Measurements from ENCODE around the gene HBB.
A peak's percentile ranks its signal among the peaks of the same experiment; 100 is the strongest.

Gene HBB

DNA sequence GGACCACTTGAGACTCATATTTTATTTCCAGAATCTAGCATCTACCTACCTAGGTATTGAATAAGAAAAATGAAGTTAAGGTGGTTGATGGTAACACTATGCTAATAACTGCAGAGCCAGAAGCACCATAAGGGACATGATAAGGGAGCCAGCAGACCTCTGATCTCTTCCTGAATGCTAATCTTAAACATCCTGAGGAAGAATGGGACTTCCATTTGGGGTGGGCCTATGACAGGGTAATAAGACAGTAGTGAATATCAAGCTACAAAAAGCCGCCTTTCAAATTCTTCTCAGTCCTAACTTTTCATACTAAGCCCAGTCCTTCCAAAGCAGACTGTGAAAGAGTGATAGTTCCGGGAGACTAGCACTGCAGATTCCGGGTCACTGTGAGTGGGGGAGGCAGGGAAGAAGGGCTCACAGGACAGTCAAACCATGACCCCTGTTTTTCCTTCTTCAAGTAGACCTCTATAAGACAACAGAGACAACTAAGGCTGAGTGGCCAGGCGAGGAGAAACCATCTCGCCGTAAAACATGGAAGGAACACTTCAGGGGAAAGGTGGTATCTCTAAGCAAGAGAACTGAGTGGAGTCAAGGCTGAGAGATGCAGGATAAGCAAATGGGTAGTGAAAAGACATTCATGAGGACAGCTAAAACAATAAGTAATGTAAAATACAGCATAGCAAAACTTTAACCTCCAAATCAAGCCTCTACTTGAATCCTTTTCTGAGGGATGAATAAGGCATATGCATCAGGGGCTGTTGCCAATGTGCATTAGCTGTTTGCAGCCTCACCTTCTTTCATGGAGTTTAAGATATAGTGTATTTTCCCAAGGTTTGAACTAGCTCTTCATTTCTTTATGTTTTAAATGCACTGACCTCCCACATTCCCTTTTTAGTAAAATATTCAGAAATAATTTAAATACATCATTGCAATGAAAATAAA lies 2.1 kb downstream of the HBB start:
- no peak for DNase-seq

GRCh38 chr11:5223686-5224085 lies 3.2 kb downstream of the HBB start:
- no peak for DNase-seq

DNA sequence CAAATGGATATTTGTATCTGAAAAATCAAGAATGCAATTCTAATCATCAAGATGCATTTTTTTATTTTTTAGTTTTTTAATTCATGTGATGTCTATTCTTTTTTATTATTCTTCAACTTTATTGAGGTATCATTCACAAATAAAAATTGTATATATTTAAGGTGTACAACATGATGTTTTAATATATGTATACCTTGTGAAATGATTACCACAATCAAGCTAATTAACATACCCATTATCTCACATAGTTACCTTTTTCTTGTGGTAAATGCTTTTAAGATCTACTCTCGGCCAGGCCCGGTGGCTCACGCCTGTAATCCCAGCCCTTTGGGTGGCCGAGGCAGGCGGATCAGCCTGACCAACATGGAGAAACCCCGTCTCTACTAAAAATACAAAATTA lies 3.7 kb downstream of the HBB start:
- no peak for DNase-seq

DNA sequence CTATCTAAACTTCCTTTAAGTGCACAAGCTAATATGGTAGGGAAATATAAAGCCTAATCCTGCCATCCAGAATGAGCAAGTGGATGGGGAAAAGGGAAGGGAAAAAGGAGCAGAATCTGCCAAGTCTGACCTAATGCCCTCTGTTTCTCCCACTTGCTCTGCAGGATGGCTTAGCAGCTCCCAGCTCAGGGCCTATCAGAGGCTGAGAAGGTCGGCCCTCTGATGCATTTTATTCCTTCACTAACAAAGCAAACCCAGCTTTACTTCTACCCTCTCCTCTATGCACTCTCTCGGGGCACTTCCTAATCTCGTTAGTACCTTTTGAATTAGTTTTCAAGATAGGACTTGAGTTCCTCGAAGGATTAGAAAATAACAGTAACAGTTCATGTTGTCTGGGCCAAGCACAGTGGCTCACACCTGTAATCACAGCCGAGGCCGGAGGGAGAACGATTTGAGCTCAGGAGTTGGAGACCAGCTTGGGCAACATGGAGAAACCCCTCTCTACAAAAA lies 16.4 kb downstream of the HBB start:
- no peak for DNase-seq

- peak; percentile 28 to 48 for DNase-seq
Measured at GRCh38 chr11:5204787-5205186, 22.1 kb downstream of the HBB start.

GRCh38 chr11:5203366-5203765 lies 23.5 kb downstream of the HBB start:
- DNase-seq = no peak

- DNase-seq = no peak
Measured at GRCh38 chr11:5200582-5200981, 26.3 kb downstream of the HBB start, which contains the start of gene OR51V1. Gene OR51V1, minus strand, starts transcription at chr11:5200682. Its CDS starts 0 bp downstream, at chr11:5200682.

- no peak for DNase-seq
Measured at GRCh38 chr11:5198285-5198684, 28.6 kb downstream of the HBB start.

- DNase-seq = peak; percentile 71 to 78
Measured at GRCh38 chr11:5197536-5197935, 29.3 kb downstream of the HBB start.

DNA sequence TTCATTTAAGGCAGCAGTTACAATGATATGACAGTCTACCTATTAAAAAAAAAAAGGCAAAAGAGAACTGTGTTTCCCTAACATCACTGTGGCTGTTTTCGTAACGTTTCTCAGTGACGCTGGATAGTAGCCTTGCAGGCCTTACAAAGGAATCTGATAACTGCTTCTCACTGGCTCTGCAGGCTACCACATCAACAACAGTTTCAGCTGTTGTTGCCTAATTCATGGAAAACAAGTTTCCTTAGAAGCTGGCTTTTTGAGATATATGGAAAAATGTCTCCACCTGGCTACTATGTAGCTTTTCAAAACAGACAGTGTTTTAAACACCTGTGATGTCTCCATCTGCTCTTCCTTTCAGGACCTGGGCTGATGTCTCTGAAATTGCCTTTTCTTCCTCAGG lies 30.1 kb downstream of the HBB start:
- no peak for DNase-seq

DNA sequence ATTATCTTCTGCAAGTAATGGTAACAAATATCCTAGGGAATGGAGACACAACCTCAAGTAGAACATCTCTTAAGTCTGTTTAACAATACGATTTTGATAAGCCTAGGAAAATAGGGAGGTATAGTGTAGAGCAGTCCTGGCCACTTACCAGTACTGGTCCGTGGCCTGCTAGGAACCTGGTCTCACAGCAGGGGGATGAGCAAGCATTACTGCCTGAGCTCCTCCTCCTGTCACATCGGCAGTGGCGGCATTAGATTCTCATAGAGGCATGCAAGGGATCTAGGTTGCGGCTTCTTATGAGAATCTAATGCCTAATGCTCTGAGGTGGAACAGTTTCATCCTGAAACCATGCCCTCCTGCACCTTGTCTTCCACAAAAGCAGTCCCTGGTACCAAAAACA lies 30.8 kb downstream of the HBB start:
- DNase-seq = no peak

- no peak for DNase-seq
Measured at GRCh38 chr11:5192738-5193137, 34.1 kb downstream of the HBB start.

GRCh38 chr11:5188201-5188600 lies 38.7 kb downstream of the HBB start:
- no peak for DNase-seq

DNA sequence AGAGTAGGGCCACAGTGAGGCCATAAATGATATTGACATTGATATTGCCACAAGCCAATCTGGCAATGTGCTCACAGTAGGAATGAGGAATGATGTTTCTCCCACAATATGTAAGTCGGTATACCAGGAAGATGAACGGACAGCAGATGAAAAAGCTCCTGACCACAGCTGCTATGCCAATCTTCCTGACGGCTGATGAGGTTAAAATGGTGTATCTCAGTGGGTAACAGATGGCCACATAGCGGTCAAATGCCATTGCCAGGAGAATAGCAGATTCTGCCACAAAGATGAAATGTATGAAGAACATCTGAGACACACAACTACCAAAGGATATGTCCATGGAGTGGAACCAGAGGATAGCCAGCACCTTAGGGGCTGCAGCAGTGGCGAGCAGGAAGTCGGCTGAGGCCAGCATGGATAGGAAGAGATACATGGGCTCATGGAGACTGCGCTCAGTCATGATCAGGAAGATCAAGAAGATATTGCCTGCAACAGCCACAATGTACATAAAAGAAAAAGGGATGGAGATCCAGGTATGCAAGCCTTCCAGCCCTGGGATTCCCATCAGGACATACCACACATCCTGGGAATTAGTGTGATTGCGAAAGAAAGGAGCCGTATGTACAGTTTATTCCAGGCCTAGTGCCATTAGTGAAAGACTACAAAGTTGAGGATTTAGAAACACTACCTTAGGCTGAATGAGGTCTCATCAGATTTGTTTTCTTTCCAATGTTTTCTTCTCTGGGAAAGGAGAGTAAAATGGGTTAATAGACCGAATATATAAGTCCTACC lies 48.6 kb downstream of the HBB start:
- DNase-seq = no peak
